ENCODE measurements around the gene NAP1L2. TPM values are rescaled to one million over a fixed set of nuclear protein-coding genes. Genes with fewer than 3 reads are reported as not detected.
A peak's percentile ranks its signal among the peaks of the same experiment; 100 is the strongest.
"Not testable (repeated sequence)": the region's sequence is repeated elsewhere in the genome, so short reads cannot be mapped to it uniquely, and the experiment has no call there.

Gene NAP1L2, protein sequence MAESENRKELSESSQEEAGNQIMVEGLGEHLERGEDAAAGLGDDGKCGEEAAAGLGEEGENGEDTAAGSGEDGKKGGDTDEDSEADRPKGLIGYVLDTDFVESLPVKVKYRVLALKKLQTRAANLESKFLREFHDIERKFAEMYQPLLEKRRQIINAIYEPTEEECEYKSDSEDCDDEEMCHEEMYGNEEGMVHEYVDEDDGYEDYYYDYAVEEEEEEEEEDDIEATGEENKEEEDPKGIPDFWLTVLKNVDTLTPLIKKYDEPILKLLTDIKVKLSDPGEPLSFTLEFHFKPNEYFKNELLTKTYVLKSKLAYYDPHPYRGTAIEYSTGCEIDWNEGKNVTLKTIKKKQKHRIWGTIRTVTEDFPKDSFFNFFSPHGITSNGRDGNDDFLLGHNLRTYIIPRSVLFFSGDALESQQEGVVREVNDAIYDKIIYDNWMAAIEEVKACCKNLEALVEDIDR
- total RNA-seq: 1 to 10 TPM in 1 of 2 experiments, under 1 TPM in 1; 0.81 to 1.0 TPM

DNA sequence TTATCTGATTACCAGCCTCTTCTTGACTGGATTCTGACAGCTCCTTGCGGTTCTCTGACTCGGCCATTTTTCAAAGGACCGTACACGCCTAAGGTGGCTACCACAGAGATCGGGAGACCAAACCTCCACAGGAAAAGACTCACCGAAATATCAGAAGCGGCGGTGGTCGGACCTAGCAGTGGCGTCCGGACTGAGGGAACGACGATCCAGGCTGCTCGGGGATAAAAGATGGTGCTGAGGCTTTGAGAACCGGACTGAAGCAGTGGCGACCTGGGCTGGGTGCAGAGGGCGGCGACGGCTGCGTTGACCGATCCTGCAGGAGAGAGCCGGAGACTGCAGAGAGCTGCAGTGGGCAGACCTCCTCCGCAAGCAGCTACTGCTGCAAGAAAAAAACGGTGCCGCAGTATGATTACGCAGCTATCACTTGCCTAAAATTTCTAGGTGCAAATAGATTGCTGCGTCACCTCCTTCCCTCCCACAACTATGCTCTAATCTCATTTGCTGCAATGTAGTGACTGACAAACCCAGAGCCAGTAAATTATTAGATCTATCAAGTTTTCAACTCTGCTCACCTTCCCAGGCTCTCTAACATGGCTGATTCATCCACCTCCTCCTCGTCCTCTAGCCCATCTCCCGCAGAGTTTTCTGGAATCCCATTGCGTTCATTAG, at the start of gene NAP1L2:
NAP1L2 (minus strand) TSS at position 426 of the 669 bp plus-strand sequence; CDS start at position 67, 359 bp downstream.
- peaks cover 3% of the 10 kb centered on the region for H3K36me3 Mint-ChIP-seq (ENCODE audit: low read depth)
- H3K4me3 Mint-ChIP-seq: peak within 1 kb of the TSS; percentile 80
- ATAC-seq (peak; percentile 90), DNase-seq (peak; percentile 41)
- peaks cover 6% of the 10 kb centered on the region for H3K27me3 Mint-ChIP-seq (ENCODE audit: low read depth)
- peak within 1 kb of the TSS; percentile 76 for H3K27ac Mint-ChIP-seq
- ChIA-PET CTCF (no interaction called here), POLR2A (no interaction called here)
- no peaks in the 10 kb centered on the region for H3K9me3 Mint-ChIP-seq (ENCODE audit: insufficient read depth)
- peaks cover 10% of the 10 kb centered on the region for H3K4me1 Mint-ChIP-seq (ENCODE audit: low read depth)

- ChIA-PET CTCF (no interaction called here), POLR2A (no interaction called here)
- H3K27ac Mint-ChIP-seq: no peak overlapping the region
- peaks cover 2% of the 10 kb centered on the region for H3K4me1 Mint-ChIP-seq (ENCODE audit: low read depth)
- no peak for DNase-seq
- H3K4me3 Mint-ChIP-seq: no peak overlapping the region
- H3K36me3 Mint-ChIP-seq (ENCODE audit: low read depth): no peaks in the 10 kb centered on the region
- no peak for ATAC-seq
- H3K9me3 Mint-ChIP-seq (ENCODE audit: insufficient read depth): no peaks in the 10 kb centered on the region
- no peaks in the 10 kb centered on the region for H3K27me3 Mint-ChIP-seq (ENCODE audit: low read depth)
Measured at GRCh38 chrX:73262991-73263390, 48.3 kb upstream of the NAP1L2 start.

GRCh38 chrX:73239242-73239641, 24.6 kb upstream of the NAP1L2 start:
- H3K27me3 Mint-ChIP-seq (ENCODE audit: low read depth): no peaks in the 10 kb centered on the region
- DNase-seq (no peak), ATAC-seq (no peak)
- no peak overlapping the region for H3K27ac Mint-ChIP-seq
- no peaks in the 10 kb centered on the region for H3K4me1 Mint-ChIP-seq (ENCODE audit: low read depth)
- no peak overlapping the region for H3K4me3 Mint-ChIP-seq
- no peaks in the 10 kb centered on the region for H3K9me3 Mint-ChIP-seq (ENCODE audit: insufficient read depth)
- ChIA-PET CTCF (no interaction called here), POLR2A (no interaction called here)
- H3K36me3 Mint-ChIP-seq (ENCODE audit: low read depth): no peaks in the 10 kb centered on the region

DNA sequence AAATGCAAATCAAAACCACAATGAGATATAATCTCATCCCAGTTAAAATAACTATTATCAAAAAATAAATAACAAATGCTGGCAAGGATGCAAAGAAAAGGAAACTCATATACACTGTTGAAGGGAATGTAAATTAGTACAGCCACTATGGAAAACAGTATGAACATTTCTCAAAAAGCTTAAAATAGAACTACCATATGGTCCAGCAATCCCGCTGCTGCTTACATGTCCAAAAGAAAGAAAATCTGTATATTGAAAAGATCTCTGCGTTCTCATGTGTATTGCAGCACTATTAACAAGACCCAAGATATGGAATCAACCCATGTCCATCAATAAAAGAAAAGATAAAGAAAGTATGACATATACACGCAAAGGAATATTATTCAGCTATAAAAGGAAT, 3.0 kb upstream of the NAP1L2 start:
- Mint-ChIP-seq H3K27me3 (ENCODE audit: low read depth) (peaks cover 6% of the 10 kb centered on the region), H3K4me3 (no peak overlapping the region), H3K27ac (no peak overlapping the region), H3K4me1 (ENCODE audit: low read depth) (peaks cover 10% of the 10 kb centered on the region), H3K9me3 (ENCODE audit: insufficient read depth) (no peaks in the 10 kb centered on the region), H3K36me3 (ENCODE audit: low read depth) (peaks cover 3% of the 10 kb centered on the region)
- ATAC-seq (no peak), DNase-seq (no peak)
- CTCF ChIA-PET: no interaction called here
- POLR2A ChIA-PET: no interaction called here

- DNase-seq (no peak), ATAC-seq (peak; percentile 17)
- peak overlapping the region; percentile 76 for H3K27ac Mint-ChIP-seq
- peaks cover 3% of the 10 kb centered on the region for H3K36me3 Mint-ChIP-seq (ENCODE audit: low read depth)
- H3K27me3 Mint-ChIP-seq (ENCODE audit: low read depth): peaks cover 6% of the 10 kb centered on the region
- ChIA-PET POLR2A (no interaction called here), CTCF (no interaction called here)
- H3K4me1 Mint-ChIP-seq (ENCODE audit: low read depth): peaks cover 10% of the 10 kb centered on the region
- peak overlapping the region; percentile 80 for H3K4me3 Mint-ChIP-seq
- H3K9me3 Mint-ChIP-seq (ENCODE audit: insufficient read depth): no peaks in the 10 kb centered on the region
Measured at GRCh38 chrX:73215246-73215645, 595 bp upstream of the NAP1L2 start.

DNA sequence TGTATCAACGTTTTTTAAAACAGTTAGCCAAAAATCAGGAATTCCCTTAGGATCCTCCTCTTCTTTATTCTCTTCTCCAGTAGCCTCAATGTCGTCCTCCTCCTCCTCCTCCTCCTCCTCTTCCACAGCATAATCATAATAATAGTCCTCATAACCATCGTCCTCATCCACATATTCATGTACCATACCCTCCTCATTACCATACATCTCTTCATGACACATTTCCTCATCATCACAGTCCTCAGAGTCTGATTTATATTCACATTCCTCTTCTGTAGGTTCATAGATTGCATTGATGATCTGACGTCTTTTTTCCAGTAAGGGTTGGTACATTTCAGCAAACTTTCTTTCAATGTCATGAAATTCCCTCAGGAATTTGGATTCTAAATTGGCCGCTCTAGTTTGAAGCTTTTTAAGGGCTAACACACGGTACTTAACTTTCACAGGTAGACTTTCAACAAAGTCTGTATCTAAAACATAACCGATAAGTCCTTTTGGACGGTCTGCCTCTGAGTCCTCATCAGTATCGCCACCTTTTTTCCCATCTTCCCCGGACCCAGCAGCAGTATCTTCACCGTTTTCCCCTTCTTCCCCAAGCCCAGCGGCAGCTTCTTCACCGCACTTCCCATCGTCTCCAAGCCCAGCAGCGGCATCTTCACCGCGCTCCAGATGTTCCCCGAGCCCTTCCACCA, 771 bp downstream of the NAP1L2 start:
- DNase-seq: no peak
- ChIA-PET CTCF (no interaction called here), POLR2A (no interaction called here)
- no peak for ATAC-seq
- Mint-ChIP-seq H3K9me3 (ENCODE audit: insufficient read depth) (no peaks in the 10 kb centered on the region), H3K27me3 (ENCODE audit: low read depth) (peaks cover 6% of the 10 kb centered on the region), H3K27ac (peak overlapping the region; percentile 76), H3K4me1 (ENCODE audit: low read depth) (peaks cover 10% of the 10 kb centered on the region), H3K4me3 (peak overlapping the region; percentile 80), H3K36me3 (ENCODE audit: low read depth) (peaks cover 3% of the 10 kb centered on the region)

- H3K4me1 Mint-ChIP-seq (ENCODE audit: low read depth): no peaks in the 10 kb centered on the region
- POLR2A ChIA-PET: no interaction called here
- CTCF ChIA-PET: no interaction called here
- no peak for DNase-seq
- no peaks in the 10 kb centered on the region for H3K9me3 Mint-ChIP-seq (ENCODE audit: insufficient read depth)
- H3K27me3 Mint-ChIP-seq (ENCODE audit: low read depth): no peaks in the 10 kb centered on the region
- H3K4me3 Mint-ChIP-seq: no peak overlapping the region
- no peaks in the 10 kb centered on the region for H3K36me3 Mint-ChIP-seq (ENCODE audit: low read depth)
- ATAC-seq: no peak
- no peak overlapping the region for H3K27ac Mint-ChIP-seq
Measured at GRCh38 chrX:73206366-73206765, 8.3 kb downstream of the NAP1L2 start.

DNA sequence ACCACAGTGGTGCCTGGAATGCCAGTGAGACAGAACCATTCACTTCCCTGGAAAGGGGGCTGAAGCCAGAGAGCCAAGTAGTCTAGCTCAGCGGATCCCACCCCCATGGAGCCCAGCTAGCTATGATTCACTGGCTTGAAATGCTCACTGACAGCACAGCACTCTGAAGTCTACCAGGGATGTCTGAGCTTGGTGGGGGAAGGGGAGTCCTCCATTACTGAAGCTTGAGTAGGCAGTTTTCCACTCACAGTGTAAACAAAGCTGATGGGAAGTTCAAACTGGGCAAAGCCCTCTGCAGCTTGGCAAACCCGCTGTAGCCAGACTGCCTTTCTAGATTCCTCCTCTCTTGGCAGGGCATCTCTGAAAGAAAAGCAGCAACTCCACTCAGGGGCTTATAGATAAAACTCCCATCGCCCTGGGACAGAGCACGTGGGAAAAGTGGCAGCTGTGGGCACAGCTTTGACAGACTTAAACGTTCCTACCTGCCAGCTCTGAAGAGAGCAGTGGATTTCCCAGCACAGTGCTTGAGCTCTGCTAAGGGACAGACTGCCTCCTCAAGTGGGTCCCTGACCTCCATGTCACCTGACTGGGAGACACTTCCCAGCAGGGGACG, 32.0 kb downstream of the NAP1L2 start:
- H3K4me1 Mint-ChIP-seq (ENCODE audit: low read depth): no peaks in the 10 kb centered on the region
- H3K27me3 Mint-ChIP-seq (ENCODE audit: low read depth): no peaks in the 10 kb centered on the region
- DNase-seq (no peak), ATAC-seq (no peak)
- ChIA-PET POLR2A (no interaction called here), CTCF (interaction anchor here (0.6 kb wide), 1 partner anchor 85 kb away, joined by 5 read pairs; no protein-coding TSS in a partner anchor)
- H3K27ac Mint-ChIP-seq: no peak overlapping the region
- H3K9me3 Mint-ChIP-seq (ENCODE audit: insufficient read depth): no peaks in the 10 kb centered on the region
- no peak overlapping the region for H3K4me3 Mint-ChIP-seq
- H3K36me3 Mint-ChIP-seq (ENCODE audit: low read depth): no peaks in the 10 kb centered on the region

GRCh38 chrX:73168945-73169344, 45.7 kb downstream of the NAP1L2 start:
- ATAC-seq; H3K4me1 Mint-ChIP-seq (ENCODE audit: low read depth); CTCF ChIA-PET; DNase-seq; H3K9me3 Mint-ChIP-seq (ENCODE audit: insufficient read depth); H3K36me3 Mint-ChIP-seq (ENCODE audit: low read depth); H3K4me3 Mint-ChIP-seq; H3K27me3 Mint-ChIP-seq (ENCODE audit: low read depth); POLR2A ChIA-PET; H3K27ac Mint-ChIP-seq: not testable (repeated sequence)

Other genes with a start within 250 kb of the NAP1L2 start
- not detected for gene PABPC1L2B, start 211.9 kb downstream of the NAP1L2 start, total RNA-seq
- not detected for gene PABPC1L2A, start 135.3 kb downstream of the NAP1L2 start, total RNA-seq
- gene CDX4, start 232.2 kb upstream of the NAP1L2 start, total RNA-seq: not detected